ENCODE data around the gene GFY.

DNA sequence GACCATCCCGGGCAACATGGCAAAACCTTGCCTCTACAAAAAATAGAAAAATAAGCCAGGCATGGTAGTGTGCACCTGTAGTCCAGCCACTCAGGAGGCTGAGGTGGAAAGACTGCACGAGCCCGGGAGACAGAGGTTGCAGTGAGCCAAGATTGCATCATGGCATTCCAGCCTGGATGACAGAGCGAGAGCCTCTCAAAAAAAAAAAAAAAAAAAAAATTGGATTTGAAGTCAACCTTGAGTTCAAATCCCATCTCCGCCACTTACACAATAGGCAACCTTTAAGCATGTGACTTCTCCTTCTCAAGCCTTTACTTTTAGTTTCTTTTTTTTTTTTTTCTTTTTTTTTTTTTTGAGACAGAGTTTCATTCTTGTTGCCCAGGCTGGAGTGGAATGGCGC, 25.2 kb upstream of the GFY start:
- no peak for TF ChIP-seq ZBTB43 (CRISPR knock-in tag; IDR thresholded peaks at IDR 0.05)
- TF ChIP-seq ZFP36 (IDR thresholded peaks at IDR 0.05; ENCODE audit: low read depth, low read length, partially characterized antibody): no peak
- TF ChIP-seq CHD4 (IDR thresholded peaks at IDR 0.05; ENCODE audit: insufficient read depth, insufficient replicate concordance, low read depth, low read length, poor library complexity, severe bottlenecking): no peak
- no peak for TF ChIP-seq NEUROD1 (IDR thresholded peaks at IDR 0.05; ENCODE audit: borderline replicate concordance, low read depth, low read length, partially characterized antibody)
- TF ChIP-seq SP2 (IDR thresholded peaks at IDR 0.05; ENCODE audit: extremely low read depth, low read depth, low read length, poor library complexity, severe bottlenecking): no peak
- TF ChIP-seq, protein P1, sequence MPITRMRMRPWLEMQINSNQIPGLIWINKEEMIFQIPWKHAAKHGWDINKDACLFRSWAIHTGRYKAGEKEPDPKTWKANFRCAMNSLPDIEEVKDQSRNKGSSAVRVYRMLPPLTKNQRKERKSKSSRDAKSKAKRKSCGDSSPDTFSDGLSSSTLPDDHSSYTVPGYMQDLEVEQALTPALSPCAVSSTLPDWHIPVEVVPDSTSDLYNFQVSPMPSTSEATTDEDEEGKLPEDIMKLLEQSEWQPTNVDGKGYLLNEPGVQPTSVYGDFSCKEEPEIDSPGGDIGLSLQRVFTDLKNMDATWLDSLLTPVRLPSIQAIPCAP (CRISPR knock-in tag; IDR thresholded peaks at IDR 0.05; ENCODE audit: borderline replicate concordance): no peak
